ENCODE measurements around the gene NCOA4.

Gene NCOA4

GRCh38 chr10:46030091-46030937, at the start of gene NCOA4:
Gene NCOA4, minus strand, starts transcription at chr10:46030623. Its CDS starts 13,943 bp downstream, at chr10:46016680.
- peak within 1 kb of the TSS; percentile 89 for H3K4me3 ChIP-seq (ENCODE audit: low read length)
- TF ChIP-seq CTCF (IDR thresholded peaks at IDR 0.05; ENCODE audit: insufficient read depth, low read depth, low read length, missing control alignments): peak; percentile 75
- peak; percentile 99 for DNase-seq (ENCODE audit: low read depth)

- DNase-seq (ENCODE audit: low read depth): no peak
- H3K4me3 ChIP-seq (ENCODE audit: low read length): no peak overlapping the region
- no peak for TF ChIP-seq CTCF (IDR thresholded peaks at IDR 0.05; ENCODE audit: insufficient read depth, low read depth, low read length, missing control alignments)
These were observed 49.6 kb upstream of the NCOA4 start for GRCh38 chr10:46079831-46080585.

GRCh38 chr10:46077731-46078413, 47.4 kb upstream of the NCOA4 start:
- TF ChIP-seq CTCF (IDR thresholded peaks at IDR 0.05; ENCODE audit: insufficient read depth, low read depth, low read length, missing control alignments): no peak
- no peak for DNase-seq (ENCODE audit: low read depth)

GRCh38 chr10:46077141-46077554, 46.7 kb upstream of the NCOA4 start:
- DNase-seq (ENCODE audit: low read depth): peak; percentile 19
- TF ChIP-seq CTCF (IDR thresholded peaks at IDR 0.05; ENCODE audit: insufficient read depth, low read depth, low read length, missing control alignments): no peak
- no peak overlapping the region for H3K4me3 ChIP-seq (ENCODE audit: low read length)

More at GRCh38 chr10:46077731-46078413, 47.4 kb upstream of the NCOA4 start:
- H3K4me3 ChIP-seq (ENCODE audit: low read length): no peak overlapping the region

- no peak overlapping the region for H3K4me3 ChIP-seq (ENCODE audit: low read length)
- no peak for TF ChIP-seq CTCF (IDR thresholded peaks at IDR 0.05; ENCODE audit: insufficient read depth, low read depth, low read length, missing control alignments)
- no peak for DNase-seq (ENCODE audit: low read depth)
These were observed 45.4 kb upstream of the NCOA4 start for GRCh38 chr10:46075869-46076268.

- no peak for DNase-seq (ENCODE audit: low read depth)
- H3K4me3 ChIP-seq (ENCODE audit: low read length): no peak overlapping the region
- no peak for TF ChIP-seq CTCF (IDR thresholded peaks at IDR 0.05; ENCODE audit: insufficient read depth, low read depth, low read length, missing control alignments)
These were observed 43.9 kb upstream of the NCOA4 start for GRCh38 chr10:46074196-46074946.
